Measurements from ENCODE around the gene PSG7.
"Not testable (repeated sequence)": the region's sequence is repeated elsewhere in the genome, so short reads cannot be mapped to it uniquely, and the experiment has no call there.

The PSG7 gene

DNA sequence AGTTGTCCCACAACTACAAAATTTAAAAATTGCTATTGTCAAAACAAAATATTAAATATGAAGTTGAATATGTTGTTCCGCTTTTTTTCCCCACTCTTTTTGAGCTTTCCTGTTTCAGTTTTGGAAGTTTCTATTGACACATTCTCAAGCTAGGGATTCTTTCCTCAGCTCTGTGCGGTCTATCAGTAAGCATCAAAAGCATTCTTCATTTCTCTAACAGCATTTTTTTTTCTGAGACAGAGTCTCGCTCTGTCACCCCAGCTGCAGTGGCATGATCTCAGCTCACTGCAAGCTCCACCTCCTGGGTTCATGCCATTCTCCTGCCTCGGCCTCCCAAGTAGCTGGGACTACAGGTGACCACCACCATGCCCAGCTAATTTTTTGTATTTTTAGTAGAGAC is 24.1 kb downstream of the PSG7 start:
- not testable (repeated sequence) for DNase-seq

DNA sequence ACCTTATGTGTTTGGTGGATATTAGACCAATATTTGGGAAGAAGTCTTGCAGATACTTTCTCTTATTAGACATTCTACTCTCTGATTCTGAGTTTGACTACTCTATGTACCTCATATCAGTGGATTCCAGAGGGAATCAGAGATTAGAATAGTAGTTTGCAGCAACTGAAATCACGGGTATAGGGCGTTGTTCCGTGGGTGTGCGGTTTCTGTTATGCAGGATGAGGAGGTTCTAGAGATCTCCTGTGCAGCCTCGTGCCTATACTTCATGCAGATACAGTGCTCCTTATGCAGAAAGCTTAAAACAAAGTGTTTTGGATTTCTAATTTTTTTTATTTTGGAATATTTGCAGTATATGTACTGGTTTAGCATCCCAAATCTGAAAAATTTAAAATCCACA is 25.3 kb downstream of the PSG7 start:
- DNase-seq = not testable (repeated sequence)

DNA sequence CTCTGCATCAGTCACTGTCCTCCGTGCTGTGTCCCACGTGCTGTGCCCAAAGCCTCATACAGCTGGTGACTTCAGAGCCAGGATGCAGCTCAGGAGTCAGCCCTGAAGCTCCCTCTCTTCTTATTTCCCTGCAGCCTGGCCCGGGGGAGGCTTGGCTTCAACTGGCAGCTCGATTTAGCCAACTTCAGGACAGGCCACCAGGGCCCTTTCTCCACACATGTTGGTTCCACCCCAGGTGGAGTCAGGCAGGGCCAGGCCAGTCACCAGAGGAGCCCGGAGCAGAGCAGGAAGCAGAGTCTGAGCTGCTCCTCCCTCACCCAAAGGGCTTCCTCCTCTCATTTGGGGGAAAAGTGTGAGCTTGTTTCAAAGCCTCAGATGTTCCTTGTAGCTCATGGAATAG is 30.8 kb downstream of the PSG7 start:
- DNase-seq = not testable (repeated sequence)

DNA sequence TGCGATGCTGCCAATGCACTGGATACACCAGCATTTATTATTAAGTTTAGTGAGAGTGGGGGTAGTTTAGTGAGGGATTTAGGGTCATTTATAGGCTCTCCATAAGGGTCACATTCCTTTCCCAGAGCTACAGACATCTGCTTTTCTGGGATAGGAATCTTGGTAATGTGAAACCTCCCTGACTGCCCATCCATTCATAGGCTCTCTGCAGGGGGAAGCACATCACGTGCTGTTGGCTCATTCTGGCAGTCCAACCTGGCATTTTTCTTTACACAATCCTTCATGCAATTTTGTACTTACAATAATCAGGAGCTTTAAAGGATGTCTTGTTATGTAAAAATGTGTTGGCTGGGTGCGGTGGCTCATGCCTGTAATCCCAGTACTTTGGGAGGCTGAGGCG is 36.4 kb downstream of the PSG7 start:
- DNase-seq = not testable (repeated sequence)

DNA sequence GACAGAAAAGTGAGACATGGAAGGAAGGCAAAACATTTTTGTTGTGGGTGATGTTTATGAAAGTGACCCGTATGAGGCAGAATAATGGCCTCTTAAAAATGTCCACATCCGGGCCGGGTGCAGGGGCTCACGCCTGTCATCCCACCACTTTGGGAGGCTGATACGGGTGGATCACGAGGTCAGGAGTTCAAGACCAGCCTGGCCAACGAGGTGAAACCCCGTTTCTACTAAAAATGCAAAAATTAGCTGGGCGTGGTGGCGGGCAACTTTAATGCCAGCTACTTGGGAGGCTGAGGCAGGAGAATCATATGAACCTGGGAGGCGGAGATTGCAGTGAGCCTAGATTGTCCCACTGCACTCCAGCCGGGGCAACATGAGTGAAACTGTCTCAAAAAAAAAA is 37.3 kb downstream of the PSG7 start:
- not testable (repeated sequence) for DNase-seq

DNA sequence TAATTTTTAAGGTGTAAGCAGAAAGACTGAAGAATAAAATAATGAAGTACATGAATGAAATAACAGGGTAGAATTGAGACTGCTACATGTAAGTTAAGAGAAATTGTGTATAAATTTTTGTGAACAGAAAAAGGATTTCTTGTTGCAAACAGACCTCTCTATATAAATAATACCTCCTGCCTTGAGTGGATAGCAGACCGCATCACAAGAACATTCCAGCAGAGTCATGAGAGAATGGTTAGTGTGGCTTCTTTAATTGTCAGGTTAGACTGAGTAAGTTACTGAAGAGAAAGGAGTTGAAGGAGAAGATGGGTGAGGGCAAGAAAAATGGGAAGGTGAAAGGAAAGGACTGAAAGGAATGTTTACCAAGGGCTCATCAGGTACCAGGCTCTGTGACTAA is 37.9 kb downstream of the PSG7 start:
- DNase-seq = not testable (repeated sequence)

DNA sequence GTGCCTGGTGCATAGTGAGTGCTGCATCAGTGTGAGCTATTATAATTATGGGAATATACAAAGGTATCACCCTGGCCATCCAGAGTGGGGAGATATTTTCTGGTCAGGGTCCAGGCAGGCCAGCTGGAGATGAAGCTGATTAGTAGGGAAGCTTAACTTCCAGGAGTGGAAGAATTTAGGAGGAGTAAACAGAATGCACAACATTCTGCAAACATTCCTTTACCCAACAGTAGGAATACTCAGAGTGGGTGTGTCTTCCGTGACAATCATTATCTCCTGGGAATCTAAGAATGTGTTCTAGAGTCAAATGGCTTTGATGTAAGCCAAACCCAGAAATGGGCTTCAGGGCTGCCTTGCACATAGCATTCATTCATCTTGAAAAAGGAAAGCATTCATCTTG is 38.4 kb downstream of the PSG7 start:
- not testable (repeated sequence) for DNase-seq

DNA sequence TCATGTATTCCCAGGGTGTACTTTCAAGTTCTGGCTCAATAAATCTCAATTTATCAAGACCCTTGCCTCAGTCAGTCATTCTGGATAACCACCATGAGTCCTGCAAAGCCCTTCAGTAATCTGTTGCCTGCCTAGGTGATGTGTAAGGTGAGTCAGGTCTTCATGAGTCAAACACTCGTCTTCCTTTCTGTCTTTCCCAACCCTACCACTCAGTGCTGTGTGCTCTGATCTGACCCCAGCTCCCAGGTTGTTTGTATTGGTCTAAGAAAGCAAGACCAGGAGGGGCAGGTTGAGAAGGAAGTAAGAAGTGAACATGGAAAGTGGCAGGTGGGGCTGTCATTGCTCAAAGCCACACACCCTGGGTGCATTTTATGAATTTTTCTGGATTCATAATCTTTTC is 39.3 kb downstream of the PSG7 start:
- DNase-seq = not testable (repeated sequence)

DNA sequence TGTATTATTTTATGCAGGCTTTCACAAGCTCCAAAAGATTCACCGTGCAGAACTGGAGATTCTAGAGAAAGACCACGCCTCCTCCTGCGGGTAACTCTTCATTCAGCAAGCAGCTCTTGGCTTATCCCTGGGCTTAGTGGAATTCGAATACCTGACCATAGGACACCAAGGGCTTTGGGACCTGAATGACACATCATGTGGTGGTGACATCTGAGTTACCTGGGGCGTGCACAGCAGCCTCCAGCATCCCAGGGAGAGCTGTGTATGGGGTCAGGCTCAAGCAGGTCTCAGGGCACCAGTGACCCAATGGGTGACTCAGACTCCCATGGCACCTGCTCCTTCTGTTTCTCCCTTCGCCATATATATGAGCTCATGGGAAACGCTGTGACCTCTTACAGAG is 46.6 kb downstream of the PSG7 start:
- not testable (repeated sequence) for DNase-seq

DNA sequence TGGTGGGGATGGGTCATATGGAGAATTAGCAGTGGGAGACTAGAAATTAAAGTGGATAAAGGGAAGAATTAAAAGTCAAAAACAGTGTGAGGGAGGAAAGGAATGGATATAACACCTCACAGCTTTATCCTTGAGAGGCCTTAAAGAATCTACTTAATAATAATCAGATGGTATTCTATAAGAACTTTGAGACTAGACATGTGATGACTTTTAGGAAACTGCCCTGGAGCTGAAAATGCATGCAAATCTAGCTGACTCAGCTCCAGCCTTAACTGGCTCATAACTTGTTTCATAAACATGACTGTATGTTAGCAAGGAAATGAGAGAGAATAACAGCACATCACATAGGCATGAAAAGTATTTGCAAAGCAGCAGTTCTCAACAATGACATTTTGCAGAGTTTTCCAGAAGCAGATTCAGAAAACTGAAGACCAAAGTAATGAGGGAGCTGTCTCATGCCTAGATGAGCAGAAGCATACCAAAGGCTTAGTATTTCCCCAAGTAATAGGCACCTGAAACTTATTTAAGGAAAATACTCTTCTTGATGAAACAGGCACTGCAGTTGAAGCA is 49.0 kb downstream of the PSG7 start:
- not testable (repeated sequence) for DNase-seq

DNA sequence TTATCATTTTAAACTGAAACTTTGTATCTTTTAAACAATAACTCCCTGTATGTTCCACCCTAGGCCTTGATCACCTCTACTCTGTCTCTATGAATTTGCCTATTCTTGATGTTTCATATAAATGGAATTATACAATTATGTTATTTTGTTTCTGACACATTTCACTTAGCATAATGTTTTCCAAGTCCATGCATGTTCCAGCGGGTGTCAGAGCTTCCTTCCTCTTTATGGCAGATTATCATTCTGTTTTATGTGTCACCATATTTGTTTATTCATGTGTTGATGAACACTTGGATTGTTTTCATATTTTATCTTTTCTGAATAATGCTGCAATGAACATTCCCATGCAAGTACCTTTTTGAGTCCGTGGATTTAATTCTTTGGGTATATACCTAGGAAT is 54.3 kb downstream of the PSG7 start:
- DNase-seq = not testable (repeated sequence)

DNA sequence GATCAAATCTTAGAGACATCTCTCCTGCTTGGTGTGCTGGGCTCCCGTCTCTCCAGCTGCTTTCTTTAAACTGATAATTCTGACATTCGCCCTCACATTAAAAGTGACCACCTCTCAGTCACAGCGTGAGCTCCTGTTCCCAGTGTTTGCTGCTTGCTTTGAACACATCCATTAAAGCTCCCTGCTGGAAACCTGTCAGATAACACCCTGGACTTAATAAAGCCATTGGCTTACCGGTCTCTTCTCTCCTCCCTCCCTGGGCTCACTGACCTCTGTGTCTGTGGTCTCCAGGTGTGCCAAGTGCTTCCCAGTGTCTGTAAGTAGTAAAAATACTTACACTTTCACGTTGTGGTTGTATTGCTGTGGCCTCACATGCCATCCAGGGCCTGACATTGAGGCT is 55.0 kb downstream of the PSG7 start:
- DNase-seq = not testable (repeated sequence)

DNA sequence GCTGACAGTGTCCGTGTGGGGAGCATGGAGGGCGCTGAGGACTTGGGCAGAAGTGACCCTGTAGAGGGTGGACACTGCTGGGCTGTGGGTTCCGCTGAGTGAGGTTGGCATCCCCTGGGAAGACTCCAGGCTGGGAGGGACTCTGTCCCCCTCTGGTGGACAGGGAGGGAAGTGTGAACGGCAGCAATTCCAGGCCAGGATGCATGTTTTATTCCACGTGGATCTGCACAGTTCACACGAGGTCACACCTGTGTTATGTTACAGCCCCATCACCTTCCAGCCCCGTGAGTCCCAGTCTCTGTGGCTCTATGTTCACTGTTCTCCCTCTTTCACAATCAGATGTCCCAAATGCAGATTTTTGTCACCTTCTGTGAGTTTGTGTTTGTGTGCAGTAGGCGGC is 55.7 kb downstream of the PSG7 start:
- DNase-seq = not testable (repeated sequence)

DNA sequence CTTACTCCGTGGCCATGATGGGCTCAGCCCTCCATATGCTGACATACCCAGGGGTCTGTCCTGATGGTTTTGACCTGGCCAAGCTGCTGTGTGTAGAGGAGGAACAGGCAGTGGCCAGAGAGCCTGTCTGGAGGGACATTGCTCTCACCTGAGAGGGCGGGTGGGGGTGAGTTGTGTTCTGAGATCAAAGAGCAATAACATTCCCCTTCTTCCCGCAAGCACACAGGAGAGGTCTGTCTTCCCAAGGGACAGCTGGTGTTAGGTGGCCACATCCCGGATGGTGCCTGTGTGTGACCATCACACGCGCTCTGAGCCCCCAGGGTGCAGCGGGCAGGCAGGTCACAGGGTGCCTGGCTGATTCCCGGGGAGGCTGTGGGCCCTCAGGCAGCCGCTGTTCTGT is 56.4 kb downstream of the PSG7 start:
- DNase-seq = not testable (repeated sequence)

DNA sequence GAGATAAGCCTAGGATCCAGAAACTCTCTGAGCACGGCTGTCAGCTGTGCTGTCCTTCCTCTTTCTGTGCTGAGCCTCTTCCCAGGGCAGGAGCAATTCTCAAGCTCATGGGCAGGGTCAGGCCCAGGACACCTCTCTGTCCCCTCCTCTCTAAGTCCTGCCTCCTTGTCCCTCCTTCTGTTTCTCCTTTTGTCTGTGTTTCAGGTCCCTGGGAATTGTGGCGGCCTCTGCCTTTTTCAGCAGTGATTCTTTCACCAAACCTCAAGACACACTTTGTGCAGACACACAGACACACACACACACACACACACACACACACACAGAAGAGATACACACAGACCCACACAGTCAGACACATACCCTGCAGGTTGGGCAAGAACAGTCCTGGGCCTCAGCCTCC is 57.4 kb downstream of the PSG7 start, which contains the start of gene PSG1:
PSG1 (minus strand) TSS at position 101 of the 400 bp plus-strand sequence. CDS start 132 bp downstream, outside the sequence.
- DNase-seq = no peak

DNA sequence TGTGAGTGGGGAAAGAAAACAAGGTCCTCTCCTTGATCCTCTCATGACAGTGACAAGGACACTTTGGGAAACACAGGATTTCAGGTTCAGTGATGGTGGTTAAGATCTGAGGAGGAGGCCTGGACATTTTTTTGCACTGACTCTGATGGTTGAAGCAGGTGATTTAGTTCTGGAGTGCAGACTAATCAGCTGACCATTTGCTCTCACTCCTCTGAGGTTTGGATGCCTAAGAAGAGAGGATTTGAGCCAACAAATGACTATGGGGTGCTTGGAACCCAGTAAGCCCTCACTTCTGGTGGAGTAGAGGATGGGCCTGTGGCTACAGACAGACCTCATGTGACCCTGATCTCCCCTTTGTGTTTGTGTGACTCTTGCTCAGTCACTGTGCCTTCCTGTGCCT is 60.4 kb downstream of the PSG7 start:
- not testable (repeated sequence) for DNase-seq

DNA sequence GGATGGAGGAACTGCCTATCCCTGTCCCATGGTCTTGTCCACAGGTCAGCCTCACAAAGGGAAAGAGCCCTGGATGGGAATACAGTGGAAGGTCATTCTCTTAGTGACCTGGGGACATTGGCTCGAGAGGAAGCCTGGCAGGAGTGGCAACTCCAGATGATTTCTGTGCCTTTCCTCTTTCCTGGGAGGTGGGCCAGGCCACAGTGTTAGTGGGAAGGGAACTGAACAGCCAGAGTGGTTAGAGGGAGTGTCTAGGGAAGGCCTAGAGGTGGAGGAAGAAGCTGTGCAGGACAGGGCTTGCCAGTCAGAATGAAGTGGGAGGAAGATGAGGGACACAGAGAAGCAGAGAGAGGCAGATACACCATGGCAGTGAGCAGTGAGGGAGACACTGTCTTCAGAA is 61.1 kb downstream of the PSG7 start:
- not testable (repeated sequence) for DNase-seq

DNA sequence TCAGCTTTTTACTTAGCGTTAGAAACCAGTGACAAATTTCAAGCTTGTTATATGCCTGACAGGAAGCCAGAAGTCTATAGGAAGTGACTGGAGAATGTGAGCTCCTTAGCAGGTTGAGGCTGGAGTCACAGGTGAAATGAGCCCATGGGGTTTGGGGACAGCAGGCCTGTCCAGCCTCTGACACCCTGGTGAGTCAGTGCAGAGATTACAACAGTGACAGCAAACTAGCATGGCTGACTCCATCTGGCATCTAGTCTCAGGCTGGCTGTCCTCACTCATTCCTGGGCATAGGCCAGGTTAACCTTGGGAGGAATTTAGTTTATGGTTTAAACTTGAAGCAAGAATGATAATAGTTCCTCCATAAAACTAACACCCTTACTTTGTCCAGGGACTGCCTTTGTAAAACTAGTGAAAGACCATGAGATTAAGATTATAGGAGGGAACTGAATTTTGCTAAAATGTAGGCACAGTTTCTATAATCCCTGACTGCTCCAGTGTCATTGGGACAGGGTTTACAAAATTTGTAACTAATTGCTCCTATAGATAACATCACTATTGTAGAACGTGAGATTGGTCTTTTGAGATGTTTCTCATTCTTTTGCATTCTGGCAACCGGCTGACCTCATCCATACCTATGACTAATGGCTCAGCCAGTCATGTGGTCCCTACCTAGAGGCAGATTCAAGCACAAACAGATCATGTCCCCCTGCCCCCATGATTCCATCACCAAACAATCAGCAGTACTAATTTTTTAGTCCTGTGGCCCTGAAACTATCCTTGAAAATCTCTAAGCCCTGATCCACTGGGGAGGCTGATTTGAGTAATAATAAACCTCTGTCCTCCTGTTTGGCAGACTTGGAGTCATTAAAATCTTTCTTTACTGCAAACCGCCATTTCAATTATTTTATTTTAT is 61.9 kb downstream of the PSG7 start:
- DNase-seq = not testable (repeated sequence)

DNA sequence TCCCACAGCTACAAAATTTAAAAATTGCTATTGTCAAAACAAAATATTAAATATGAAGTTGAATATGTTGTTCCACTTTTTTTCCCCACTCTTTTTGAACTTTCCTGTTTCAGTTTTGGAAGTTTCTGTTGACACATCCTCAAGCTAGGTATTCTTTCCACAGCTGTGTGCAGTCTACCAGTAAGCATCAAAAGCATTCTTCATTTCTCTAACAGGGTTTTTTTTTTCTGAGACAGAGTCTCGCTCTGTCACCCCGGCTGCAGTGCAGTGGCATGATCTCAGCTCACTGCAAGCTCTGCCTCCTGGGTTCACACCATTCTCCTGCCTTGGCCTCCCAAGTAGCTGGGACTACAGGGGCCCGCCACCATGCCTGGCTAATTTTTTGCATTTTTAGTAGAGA is 62.9 kb downstream of the PSG7 start:
- DNase-seq = not testable (repeated sequence)

All from CD4-positive, alpha-beta T cell treated with Interleukin-17A for 1 hour (primary cell).